ENCODE results near the gene C11orf68. TPM values are rescaled to one million over a fixed set of nuclear protein-coding genes. Genes with fewer than 3 reads are reported as not detected.

The C11orf68 gene
- total and polyA plus RNA-seq, 2 of the 8 experiments (the other 6 are each of a cell fraction or from before 2014, with no cell fraction given) = 24.0 to 51.2 TPM

- TF ChIP-seq CHD7 (IDR thresholded peaks at IDR 0.05; ENCODE audit: insufficient replicate concordance, low read length) = no peak
- TF ChIP-seq SAP30 (IDR thresholded peaks at IDR 0.05; ENCODE audit: insufficient read depth, insufficient replicate concordance, low read length) = no peak
- TF ChIP-seq SRF (IDR thresholded peaks at IDR 0.05; ENCODE audit: low read depth, low read length) = no peak
- TF ChIP-seq, protein P1, sequence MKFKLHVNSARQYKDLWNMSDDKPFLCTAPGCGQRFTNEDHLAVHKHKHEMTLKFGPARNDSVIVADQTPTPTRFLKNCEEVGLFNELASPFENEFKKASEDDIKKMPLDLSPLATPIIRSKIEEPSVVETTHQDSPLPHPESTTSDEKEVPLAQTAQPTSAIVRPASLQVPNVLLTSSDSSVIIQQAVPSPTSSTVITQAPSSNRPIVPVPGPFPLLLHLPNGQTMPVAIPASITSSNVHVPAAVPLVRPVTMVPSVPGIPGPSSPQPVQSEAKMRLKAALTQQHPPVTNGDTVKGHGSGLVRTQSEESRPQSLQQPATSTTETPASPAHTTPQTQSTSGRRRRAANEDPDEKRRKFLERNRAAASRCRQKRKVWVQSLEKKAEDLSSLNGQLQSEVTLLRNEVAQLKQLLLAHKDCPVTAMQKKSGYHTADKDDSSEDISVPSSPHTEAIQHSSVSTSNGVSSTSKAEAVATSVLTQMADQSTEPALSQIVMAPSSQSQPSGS (IDR thresholded peaks at IDR 0.05; ENCODE audit: low read length) = no peak
- no peak for TF ChIP-seq NANOG (IDR thresholded peaks at IDR 0.05; ENCODE audit: insufficient read depth, low read depth, low read length, poor library complexity, severe bottlenecking)
- TF ChIP-seq SIX5 (IDR thresholded peaks at IDR 0.05; ENCODE audit: low read depth, low read length) = no peak
- no peak for TF ChIP-seq KDM1A (IDR thresholded peaks at IDR 0.05; ENCODE audit: borderline replicate concordance, low read length)
- TF ChIP-seq YY1 (IDR thresholded peaks at IDR 0.05; ENCODE audit: low read depth, low read length) = no peak
Observed at GRCh38 chr11:65899356-65900124, 19.3 kb downstream of the C11orf68 start (continued).
